Astrocyte (in vitro differentiated cells and primary cell): Measurements from ENCODE around the gene GSN. TPM values are rescaled to one million over a fixed set of nuclear protein-coding genes. Genes with fewer than 3 reads are reported as not detected.
A peak's percentile ranks its signal among the peaks of the same experiment; 100 is the strongest.

Source experiments
- DNase-seq: peaks from one replicate; pipeline ENCODE4 v3.0.0-alpha.2; 2010; ENCODE audit warnings: low read depth
- FAIRE-seq: peaks from 2 replicates; lab custom pipeline; 2011; peaks lifted over from hg19 to GRCh38; lab: Jason Lieb, UNC
- H2AFZ ChIP-seq: 2 replicates; pipeline ENCODE4 v1.6.0; 2012; ENCODE audit warnings: low read depth, low read length, inconsistent platforms
- H3K27ac ChIP-seq: 2 replicates; pipeline ENCODE4 v1.5.1; 2011; ENCODE audit warnings: low read depth, low read length, inconsistent platforms
- H3K27me3 ChIP-seq: 2 replicates; pipeline ENCODE4 v1.6.0; 2011; ENCODE audit warnings: low read length, inconsistent platforms; ENCODE audit not compliant: insufficient read depth
- H3K36me3 ChIP-seq: 2 replicates; pipeline ENCODE4 v1.5.1; 2011; ENCODE audit warnings: low read length, inconsistent platforms; ENCODE audit not compliant: insufficient read depth
- H3K4me1 ChIP-seq: 2 replicates; pipeline ENCODE4 v1.5.1; 2011; ENCODE audit warnings: low read length, inconsistent platforms; ENCODE audit not compliant: insufficient read depth
- H3K4me2 ChIP-seq: 2 replicates; pipeline ENCODE4 v1.6.0; 2012; ENCODE audit warnings: low read length, inconsistent platforms
- H3K4me3 ChIP-seq: 2 replicates; pipeline ENCODE4 v1.5.1; 2011; ENCODE audit warnings: low read depth, mild to moderate bottlenecking, low read length, inconsistent platforms; ENCODE audit not compliant: insufficient read depth
- H3K79me2 ChIP-seq: 2 replicates; pipeline ENCODE4 v1.6.0; 2012; ENCODE audit warnings: mild to moderate bottlenecking, low read length, inconsistent platforms; ENCODE audit not compliant: insufficient read depth
- H3K9ac ChIP-seq: 2 replicates; pipeline ENCODE4 v1.6.0; 2012; ENCODE audit warnings: mild to moderate bottlenecking, low read length, inconsistent platforms
- H3K9me3 ChIP-seq: 2 replicates; pipeline ENCODE4 v1.5.1; 2012; ENCODE audit warnings: low read depth, mild to moderate bottlenecking, low read length, inconsistent platforms; ENCODE audit not compliant: insufficient read depth
- H4K20me1 ChIP-seq: 2 replicates; pipeline ENCODE4 v1.6.0; 2012; ENCODE audit warnings: low read length, inconsistent platforms; ENCODE audit not compliant: insufficient read depth
- H3K27ac Mint-ChIP-seq: one replicate; pipeline ENCODE4 v1.8.0; 2021; ENCODE audit warnings: mild to moderate bottlenecking, mixed read lengths; ENCODE audit not compliant: unreplicated experiment
- H3K27me3 Mint-ChIP-seq: one replicate; pipeline ENCODE4 v1.8.0; 2021; ENCODE audit warnings: low read depth, mixed read lengths; ENCODE audit not compliant: unreplicated experiment
- H3K36me3 Mint-ChIP-seq: one replicate; pipeline ENCODE4 v1.8.0; 2021; ENCODE audit warnings: low read depth, mixed read lengths; ENCODE audit not compliant: unreplicated experiment
- H3K4me1 Mint-ChIP-seq: one replicate; pipeline ENCODE4 v1.8.0; 2021; ENCODE audit warnings: low read depth, mixed read lengths; ENCODE audit not compliant: unreplicated experiment
- H3K4me3 Mint-ChIP-seq: one replicate; pipeline ENCODE4 v1.8.0; 2021; ENCODE audit warnings: mild to moderate bottlenecking, moderate library complexity, mixed read lengths; ENCODE audit not compliant: unreplicated experiment
- H3K9me3 Mint-ChIP-seq: one replicate; pipeline ENCODE4 v1.8.0; 2021; ENCODE audit warnings: mild to moderate bottlenecking, mixed read lengths; ENCODE audit not compliant: unreplicated experiment
- EZH2 ChIP-seq: IDR thresholded peaks from 2 replicates; pipeline ENCODE4 v1.6.1; 2012; ENCODE audit warnings: mild to moderate bottlenecking, low read length, inconsistent platforms; ENCODE audit not compliant: insufficient read depth
- total RNA-seq: library from RNA; stranded (reverse); gene quantifications from 2 replicates; pipeline ENCODE4 v1.2.1, GENCODE V29; 2021
- TF ChIP-seq, protein P1 (sequence below): IDR thresholded peaks from 2 replicates; pipeline ENCODE4 v1.5.1; 2011; ENCODE audit warnings: low read depth, mild to moderate bottlenecking, inconsistent platforms, low read length, moderate library complexity; ENCODE audit not compliant: insufficient read depth

The GSN gene
- total RNA-seq, 1 donor from 2014 or later = 260 TPM

GRCh38 chr9:121233906-121234831 is 33.8 kb upstream of the GSN start:
- peaks cover 8% of the 10 kb centered on the region for H3K27me3 Mint-ChIP-seq
- TF ChIP-seq, protein P1, sequence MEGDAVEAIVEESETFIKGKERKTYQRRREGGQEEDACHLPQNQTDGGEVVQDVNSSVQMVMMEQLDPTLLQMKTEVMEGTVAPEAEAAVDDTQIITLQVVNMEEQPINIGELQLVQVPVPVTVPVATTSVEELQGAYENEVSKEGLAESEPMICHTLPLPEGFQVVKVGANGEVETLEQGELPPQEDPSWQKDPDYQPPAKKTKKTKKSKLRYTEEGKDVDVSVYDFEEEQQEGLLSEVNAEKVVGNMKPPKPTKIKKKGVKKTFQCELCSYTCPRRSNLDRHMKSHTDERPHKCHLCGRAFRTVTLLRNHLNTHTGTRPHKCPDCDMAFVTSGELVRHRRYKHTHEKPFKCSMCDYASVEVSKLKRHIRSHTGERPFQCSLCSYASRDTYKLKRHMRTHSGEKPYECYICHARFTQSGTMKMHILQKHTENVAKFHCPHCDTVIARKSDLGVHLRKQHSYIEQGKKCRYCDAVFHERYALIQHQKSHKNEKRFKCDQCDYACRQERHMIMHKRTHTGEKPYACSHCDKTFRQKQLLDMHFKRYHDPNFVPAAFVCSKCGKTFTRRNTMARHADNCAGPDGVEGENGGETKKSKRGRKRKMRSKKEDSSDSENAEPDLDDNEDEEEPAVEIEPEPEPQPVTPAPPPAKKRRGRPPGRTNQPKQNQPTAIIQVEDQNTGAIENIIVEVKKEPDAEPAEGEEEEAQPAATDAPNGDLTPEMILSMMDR = no peak
- no peak for TF ChIP-seq EZH2

GRCh38 chr9:121234832-121235161 is 33.2 kb upstream of the GSN start:
- Histone ChIP-seq H3K4me2 (no peak overlapping the region), H3K27ac (peak overlapping the region; percentile 44), H3K36me3 (no peaks in the 10 kb centered on the region), H4K20me1 (no peaks in the 10 kb centered on the region), H3K4me1 (peaks cover 8% of the 10 kb centered on the region), H3K4me3 (no peak overlapping the region), H2AFZ (no peak overlapping the region), H3K9me3 (no peaks in the 10 kb centered on the region), H3K9ac (no peak overlapping the region), H3K27me3 (no peaks in the 10 kb centered on the region), H3K79me2 (no peaks in the 10 kb centered on the region)
- FAIRE-seq (no peak), DNase-seq (no peak)
- Mint-ChIP-seq H3K27ac (no peak overlapping the region), H3K9me3 (no peaks in the 10 kb centered on the region), H3K36me3 (peaks cover 8% of the 10 kb centered on the region), H3K4me3 (no peak overlapping the region), H3K4me1 (peaks cover 7% of the 10 kb centered on the region), H3K27me3 (peaks cover 8% of the 10 kb centered on the region)
- TF ChIP-seq, protein P1 = no peak
- no peak for TF ChIP-seq EZH2

More at GRCh38 chr9:121233906-121234831, 33.8 kb upstream of the GSN start:
- DNase-seq = peak; percentile 34
- H3K9me3 Mint-ChIP-seq = no peaks in the 10 kb centered on the region
- Histone ChIP-seq H4K20me1 (no peaks in the 10 kb centered on the region), H3K79me2 (no peaks in the 10 kb centered on the region), H3K9ac (no peak overlapping the region), H3K27ac (peak overlapping the region; percentile 44), H3K9me3 (no peaks in the 10 kb centered on the region), H2AFZ (peak overlapping the region; percentile 62), H3K27me3 (no peaks in the 10 kb centered on the region), H3K4me3 (no peak overlapping the region), H3K36me3 (no peaks in the 10 kb centered on the region), H3K4me1 (peaks cover 8% of the 10 kb centered on the region), H3K4me2 (peak overlapping the region; percentile 26)
- no peak for FAIRE-seq
- peak overlapping the region; percentile 54 for H3K27ac Mint-ChIP-seq
- H3K4me3 Mint-ChIP-seq = no peak overlapping the region
- H3K4me1 Mint-ChIP-seq = peaks cover 7% of the 10 kb centered on the region
- peaks cover 8% of the 10 kb centered on the region for H3K36me3 Mint-ChIP-seq

GRCh38 chr9:121235512-121235911 is 32.5 kb upstream of the GSN start:
- peaks cover 8% of the 10 kb centered on the region for H3K27me3 Mint-ChIP-seq
- no peaks in the 10 kb centered on the region for H3K9me3 Mint-ChIP-seq
- Histone ChIP-seq H3K4me1 (peaks cover 8% of the 10 kb centered on the region), H3K4me2 (no peak overlapping the region), H2AFZ (no peak overlapping the region), H3K27me3 (no peaks in the 10 kb centered on the region), H3K4me3 (no peak overlapping the region), H4K20me1 (no peaks in the 10 kb centered on the region), H3K9me3 (no peaks in the 10 kb centered on the region), H3K79me2 (no peaks in the 10 kb centered on the region), H3K27ac (no peak overlapping the region), H3K36me3 (no peaks in the 10 kb centered on the region), H3K9ac (no peak overlapping the region)
- no peak for DNase-seq
- no peak overlapping the region for H3K4me3 Mint-ChIP-seq
- FAIRE-seq = no peak
- no peak overlapping the region for H3K27ac Mint-ChIP-seq
- H3K4me1 Mint-ChIP-seq = peaks cover 9% of the 10 kb centered on the region
- H3K36me3 Mint-ChIP-seq = peaks cover 8% of the 10 kb centered on the region
- no peak for TF ChIP-seq EZH2
- TF ChIP-seq, protein P1 = no peak
